ENCODE data around the gene CFAP100. TPM values are rescaled to one million over a fixed set of nuclear protein-coding genes. Genes with fewer than 3 reads are reported as not detected.

CFAP100 gene
- total RNA-seq (2014; rRNA removed; shearing (Covaris generic)): not detected in 2 replicates

DNA sequence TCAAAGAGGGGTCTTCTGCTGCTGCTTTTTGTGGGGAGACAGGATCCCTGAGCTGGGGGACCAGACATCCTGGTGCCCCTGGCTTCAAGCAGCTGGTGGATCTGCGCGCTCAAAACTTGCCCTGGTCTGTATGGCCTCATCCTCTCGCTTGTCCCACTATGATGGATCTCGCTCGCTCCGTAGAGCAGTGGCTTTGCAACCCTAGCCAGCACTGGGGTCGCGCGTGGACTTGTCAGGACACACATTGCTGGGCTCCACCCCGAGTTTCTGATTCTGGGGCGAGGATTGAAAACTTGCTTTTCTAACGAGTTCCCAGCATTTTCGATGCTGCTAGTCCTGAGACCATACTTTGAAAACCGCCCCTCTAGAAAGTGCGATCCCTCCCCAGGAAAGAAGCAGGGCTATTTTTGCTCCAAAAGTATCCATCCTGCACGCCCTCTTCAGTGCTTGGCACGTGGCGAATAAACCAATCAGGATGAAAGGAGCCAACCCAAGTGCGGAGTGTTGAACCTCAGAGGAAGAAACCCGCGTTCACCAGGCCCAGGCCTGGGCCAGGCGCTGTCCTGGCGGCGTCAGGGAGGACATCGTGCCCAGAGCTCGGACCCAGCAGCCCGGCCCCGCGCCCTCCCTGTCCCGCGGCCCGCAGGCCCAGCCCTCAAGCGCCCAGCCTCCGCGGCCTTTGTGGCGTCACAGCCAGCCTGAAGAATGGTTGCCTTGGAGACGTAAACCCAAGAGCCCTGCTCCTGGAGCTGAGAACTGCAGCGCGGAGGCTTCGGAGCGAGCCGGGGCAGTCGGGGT lies at the start of gene CFAP100:
CFAP100 (plus strand) TSS at position 731 of the 798 bp plus-strand sequence. CDS start 1,092 bp downstream, outside the sequence.
- no peak for DNase-seq (ENCODE audit: low spot score)

GRCh38 chr3:126345231-126345630 lies 49.5 kb upstream of the CFAP100 start:
- no peak for DNase-seq (ENCODE audit: low spot score)

DNA sequence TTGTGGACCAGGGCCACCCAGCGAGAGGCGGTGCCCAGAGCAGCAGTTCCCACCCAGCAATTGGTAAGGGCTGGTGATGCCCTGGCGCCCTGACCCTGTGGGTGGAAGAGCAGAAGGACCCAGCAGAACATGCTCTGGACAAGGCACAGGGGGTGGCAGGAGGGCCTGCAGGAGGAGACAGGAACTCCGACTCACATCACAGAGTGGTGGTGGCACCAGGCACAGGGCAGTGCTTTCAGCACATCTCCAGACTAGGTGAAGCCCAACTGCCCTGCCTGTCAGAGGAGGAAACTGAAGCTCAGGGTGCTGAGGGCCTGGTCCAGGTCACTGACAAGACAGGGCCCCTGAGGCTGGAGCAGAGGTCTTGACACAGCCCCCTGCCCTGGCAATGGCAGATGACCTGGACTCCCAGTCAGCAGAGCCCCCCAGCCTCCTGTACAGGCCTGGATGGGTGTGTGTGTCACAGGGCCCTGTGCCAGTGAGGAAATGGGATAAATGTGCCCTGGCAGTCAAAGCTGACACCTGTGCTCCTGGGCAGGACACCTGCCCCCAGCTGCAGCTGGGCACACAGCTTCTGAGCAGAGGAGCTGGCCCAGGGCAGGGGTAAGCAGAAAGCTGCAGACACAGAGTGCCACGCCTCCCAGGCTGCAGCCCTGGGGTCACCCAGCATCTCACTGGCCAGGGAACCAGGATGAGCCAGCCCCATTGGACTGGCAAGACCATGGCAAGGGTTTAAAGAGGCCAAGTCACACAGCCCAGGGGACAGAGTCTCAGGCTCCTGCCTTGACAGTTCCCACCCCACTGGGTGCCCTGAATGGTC lies 48.9 kb upstream of the CFAP100 start:
- DNase-seq (ENCODE audit: low spot score): no peak

DNA sequence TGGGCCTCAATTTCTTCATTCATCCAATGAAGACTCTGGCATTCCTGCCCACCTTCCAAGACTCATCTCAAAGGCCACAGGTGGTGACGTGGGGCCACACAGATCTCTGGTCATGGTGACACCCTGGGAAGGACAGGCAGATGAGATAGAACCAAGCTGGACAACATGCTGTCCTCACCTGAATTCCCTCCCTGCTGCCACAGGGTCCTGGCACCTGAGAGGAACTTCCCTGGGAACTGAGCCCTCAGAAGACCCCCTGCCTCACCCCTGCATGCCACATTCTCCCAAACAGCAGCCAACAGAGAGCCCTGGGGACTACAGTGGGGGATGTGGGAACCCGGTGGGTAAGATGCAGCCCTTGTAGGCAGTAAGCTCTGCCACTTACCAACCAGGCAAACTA lies 48.2 kb upstream of the CFAP100 start:
- DNase-seq (ENCODE audit: low spot score): no peak

DNA sequence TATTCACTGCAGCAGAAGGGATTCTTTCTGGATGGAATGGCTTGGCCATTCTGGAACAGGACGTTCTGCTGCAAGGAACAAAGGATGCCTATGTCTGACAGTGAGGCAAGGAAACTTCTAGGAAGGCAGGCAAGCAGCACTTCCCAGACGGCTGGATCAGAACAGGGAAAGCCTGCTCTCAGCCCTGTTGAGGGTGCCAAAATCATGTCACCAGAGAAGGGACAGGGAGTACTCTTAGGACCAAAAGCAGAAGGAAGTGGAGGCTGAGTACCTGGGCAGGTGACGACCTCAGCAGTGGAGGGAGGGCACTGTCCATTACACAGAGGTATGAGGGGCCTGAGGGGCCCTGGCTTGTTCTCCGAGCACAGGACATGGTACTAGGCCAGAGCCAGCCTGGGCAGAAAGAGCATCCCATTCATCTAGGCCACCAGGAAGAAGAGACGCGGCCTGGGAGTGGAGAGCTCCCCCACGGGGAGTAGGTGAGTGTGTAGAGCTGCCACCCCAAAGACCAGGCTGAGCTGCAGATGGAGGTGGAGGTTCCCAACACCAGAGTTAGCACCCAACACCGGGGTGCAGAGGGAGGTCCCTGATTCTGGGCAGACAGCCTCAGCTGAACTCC lies 47.1 kb upstream of the CFAP100 start:
- no peak for DNase-seq (ENCODE audit: low spot score)

DNA sequence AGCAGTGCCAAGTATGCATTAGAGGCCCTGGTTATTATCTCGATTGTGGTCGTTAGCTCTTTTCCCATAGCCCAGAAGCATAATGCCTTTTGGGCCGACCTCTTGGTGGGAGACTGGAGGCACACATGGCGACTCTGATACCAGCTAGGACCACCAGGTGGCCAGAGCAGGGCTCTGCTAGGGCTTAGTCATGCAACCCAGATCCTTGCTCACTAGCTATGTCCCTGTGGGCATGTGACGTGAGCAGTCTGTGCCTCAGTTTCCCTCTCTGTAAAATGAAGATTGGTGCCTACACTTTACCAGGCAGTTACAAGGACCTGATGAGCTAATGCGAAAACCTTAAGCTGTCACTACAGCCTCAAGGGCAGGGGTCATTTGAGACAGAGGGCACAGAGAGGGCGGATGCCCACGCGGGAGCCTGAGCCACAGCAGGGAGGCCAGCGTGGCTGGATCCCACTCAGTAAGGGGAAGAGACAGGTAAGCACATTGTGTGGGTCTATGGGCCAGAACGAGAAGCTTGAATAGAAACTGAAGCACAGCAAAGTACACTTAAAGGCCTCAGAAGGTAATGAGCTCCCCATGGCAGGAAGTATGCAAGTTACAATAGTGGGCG lies 46.3 kb upstream of the CFAP100 start:
- no peak for DNase-seq (ENCODE audit: low spot score)

DNA sequence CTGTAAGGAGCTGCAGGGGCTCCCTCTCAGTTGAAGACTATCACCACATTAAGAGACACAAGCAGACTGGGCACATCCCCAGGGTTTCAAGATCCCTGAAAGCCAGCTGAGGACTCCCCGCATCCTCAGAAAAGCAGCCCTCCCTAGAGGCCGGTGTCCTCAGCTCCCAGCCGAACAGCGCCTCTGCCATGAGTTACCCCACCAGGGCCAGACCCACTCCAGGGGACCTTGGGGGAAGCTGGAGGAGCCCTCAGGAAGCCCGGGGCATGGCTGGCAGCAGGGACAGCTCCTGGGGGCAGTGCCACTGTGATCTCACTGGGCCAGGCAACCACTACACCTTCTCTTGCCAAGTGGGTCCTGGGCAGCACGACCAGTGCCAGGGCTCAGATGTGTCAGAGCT lies 45.6 kb upstream of the CFAP100 start:
- no peak for DNase-seq (ENCODE audit: low spot score)

DNA sequence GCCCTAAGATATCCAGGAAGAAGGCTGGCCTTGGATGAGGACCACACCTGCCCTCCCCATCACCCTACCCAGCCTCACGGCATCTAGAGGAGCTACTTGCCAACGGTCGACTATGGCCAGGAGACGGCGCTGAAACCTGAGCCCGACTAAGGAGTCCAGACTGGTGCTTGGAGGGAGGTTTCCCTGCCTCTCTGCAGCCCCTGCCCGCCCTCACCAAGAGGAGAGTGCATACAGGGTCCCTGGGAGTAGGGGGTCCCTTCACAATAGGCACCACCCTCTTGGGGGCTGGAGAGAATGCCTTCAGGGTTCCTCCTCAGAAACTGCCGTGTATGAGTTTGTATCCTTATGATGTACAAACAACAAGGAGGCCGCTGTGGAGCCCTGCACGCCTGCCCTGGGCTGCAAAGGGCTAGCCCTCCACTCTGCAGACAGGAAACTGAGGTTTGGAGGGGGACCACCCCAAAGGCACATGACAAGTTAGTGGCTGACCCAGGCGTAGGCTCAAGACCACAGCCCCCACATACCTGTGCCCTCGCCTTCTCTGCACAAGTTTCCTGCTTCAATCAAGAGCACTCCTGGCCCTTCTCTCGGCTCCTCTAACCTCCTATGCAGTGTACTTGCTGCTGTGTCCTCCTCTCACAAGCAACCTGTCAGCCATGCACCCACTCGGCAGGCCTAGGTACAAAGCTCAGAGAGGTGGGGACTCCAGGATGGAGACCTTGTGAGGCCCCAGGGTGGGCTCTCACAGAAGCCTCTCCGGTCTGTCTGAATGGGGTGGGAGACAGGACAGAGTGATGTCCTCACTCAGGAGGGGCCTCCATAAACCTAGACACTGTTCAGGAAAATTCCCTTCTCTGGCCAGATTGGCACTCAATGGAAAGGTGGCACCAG lies 44.9 kb upstream of the CFAP100 start:
- DNase-seq (ENCODE audit: low spot score): no peak

DNA sequence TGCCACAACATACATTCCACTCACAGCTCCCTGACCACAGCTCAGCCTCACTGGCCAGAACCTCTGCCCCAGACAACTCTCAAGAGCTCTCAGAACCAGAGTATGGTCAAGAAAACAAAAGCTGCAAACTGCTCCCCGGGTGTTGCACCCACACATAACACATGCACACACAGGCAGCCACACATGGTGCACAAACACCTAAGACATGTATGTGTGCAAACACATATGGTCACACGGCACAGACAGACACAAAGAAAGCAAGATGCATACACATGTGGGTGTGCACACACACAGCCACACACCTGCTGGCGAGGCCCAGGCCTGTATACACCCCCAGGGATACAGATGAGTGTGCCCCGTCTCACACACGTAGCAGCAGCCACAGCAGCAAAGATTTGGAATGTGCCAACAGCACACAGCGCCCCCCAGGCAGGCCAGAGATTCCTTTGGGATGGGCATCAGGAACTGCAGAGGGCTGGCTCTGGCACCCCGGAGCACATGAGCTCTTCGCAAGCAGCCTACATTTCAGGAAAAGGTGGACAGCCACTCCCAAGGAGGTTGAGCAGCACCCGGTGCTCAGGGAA lies 44.1 kb upstream of the CFAP100 start:
- DNase-seq (ENCODE audit: low spot score): no peak

DNA sequence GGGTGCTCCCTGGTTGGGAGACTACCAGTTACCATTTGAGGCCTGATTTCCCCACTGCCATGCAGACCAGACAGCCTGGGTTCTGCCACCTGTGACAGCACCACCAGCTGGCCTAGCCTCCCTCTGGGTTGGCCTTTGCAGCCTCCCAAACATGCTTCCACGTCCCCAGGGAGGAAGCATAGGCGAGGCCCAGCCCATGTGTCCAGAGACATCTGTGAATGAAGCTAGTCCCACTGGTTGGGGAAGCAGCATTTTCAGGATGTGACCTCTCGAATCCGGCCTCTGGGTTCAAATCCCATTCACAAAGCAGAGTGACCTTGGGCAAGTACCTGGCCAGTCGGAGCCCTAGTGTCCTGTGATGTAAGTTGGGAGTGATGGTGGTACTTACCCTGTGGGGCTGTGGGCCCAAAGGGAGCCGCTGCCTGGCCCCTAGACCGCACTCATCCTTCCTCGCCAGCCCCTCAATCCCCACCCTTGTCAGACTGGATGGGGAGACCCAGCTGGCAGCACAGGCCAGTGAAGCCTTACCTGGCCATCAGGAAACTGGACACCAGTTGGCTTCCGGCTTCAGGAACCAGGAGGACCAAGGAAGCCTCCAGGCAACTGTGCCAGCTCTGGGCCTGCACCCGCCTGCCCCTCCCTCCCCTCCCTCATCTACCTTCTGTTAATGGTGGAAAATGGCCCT lies 43.5 kb upstream of the CFAP100 start:
- no peak for DNase-seq (ENCODE audit: low spot score)

- no peak for DNase-seq (ENCODE audit: low spot score)
Observed at GRCh38 chr3:126351771-126352475, 42.8 kb upstream of the CFAP100 start.

GRCh38 chr3:126352476-126353454 lies 41.9 kb upstream of the CFAP100 start:
- no peak for DNase-seq (ENCODE audit: low spot score)

DNA sequence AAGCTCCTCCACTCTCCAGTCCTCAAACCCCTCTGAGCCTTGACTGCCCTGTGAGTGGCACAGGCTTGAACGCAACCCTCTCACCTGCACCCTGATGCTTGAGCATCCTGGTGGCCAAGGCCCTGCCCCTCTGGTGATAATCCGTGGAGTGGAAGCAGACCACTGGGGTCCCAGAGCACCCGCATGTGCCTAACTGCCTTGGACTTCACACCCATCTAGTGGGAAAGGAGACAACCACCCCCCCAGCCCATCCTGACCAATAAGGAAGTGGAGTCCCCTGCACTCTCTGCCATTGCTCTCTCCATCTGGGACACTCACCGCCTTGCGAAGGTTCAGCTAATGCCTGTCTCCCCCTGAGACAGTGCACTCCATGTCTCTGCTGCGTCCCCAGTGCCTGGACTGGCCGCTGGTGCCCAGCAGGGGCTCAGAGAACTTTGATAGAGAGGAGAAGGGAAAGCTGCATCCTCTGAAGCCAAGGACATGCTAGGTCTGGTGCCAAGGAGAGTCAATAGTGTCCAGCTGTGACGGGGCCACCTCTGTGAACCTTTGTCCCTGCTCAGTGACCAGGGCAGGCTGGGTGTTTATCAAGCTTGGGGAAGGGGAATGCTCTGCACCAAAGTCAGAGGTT lies 40.9 kb upstream of the CFAP100 start:
- no peak for DNase-seq (ENCODE audit: low spot score)

GRCh38 chr3:126354776-126355175 lies 39.9 kb upstream of the CFAP100 start:
- no peak for DNase-seq (ENCODE audit: low spot score)

DNA sequence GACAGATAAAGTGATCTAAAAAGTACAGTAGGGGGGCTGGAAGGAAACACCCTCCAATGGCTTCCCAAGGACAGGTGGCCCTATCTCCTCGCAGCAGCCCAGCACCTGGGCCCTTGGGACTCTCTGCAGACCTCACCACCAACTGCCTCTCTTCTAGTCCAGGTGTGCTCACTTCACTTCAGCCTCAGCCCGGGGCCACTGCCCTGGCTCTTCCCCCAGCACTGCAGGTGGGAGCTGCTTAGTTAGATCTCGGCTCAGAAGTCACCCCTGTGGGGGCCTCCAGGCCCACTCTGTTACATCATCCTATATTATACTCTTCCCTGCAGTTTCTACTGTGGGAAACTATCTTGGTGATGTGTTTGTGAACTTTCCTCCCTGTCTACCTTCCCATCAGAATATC lies 39.5 kb upstream of the CFAP100 start:
- no peak for DNase-seq (ENCODE audit: low spot score)

DNA sequence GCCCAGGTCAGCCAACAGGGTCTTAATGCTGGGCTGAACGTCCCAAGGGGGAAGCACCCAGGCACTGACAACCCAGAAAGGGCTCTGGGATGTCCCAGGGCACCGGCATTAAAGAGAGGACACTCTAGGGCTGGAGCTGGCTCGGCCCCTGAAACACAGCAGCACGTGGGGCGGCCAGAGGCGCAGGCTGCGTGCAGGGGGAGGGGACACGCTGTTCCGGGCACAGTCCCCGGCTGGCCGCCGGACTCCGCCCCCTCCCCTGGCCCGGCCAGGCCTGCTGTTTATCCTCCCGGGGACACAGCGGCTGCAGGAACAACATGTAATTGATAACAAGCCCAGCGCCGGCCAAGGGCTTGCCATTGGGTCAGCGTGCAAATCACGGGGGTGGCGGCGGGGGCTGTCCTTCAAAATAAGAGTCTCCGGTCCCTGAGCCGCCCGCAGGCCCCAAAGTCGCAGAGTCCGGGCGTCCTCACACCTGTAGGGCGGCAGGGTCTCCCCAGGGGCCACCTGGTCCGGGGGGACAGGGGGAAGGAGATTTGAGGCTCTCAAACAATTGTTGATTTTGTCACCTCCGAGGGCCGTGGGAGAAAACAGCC lies 38.8 kb upstream of the CFAP100 start:
- no peak for DNase-seq (ENCODE audit: low spot score)
